Non-pigmented ciliary epithelial cell (primary cell): ENCODE data around the gene FAM177B.

Source experiments
- DNase-seq: peaks from one replicate; pipeline ENCODE4 v3.0.0-alpha.2; 2010; ENCODE audit warnings: low read depth

The FAM177B gene

DNA sequence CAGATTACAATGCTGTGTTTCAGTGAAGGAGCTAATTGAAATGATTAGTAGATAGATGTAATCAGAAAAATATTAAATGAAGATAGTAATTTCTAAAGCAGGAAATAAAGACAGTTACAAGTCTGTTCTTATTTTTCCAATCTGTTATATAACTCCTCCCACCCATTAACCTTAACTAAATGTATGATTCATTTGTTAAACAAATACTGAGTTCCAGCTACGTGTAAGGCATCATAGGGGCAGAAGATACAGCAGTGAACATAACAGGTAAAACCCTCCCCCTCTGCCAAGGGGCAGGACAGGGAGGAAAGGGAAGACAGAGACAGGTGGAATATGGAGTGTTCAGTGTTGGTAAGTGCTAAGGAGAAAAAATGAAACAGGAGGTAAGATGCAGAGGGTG is at the start of gene FAM177B:
FAM177B (plus strand) TSS at position 231 of the 400 bp plus-strand sequence. CDS start 9,344 bp downstream, outside the sequence.
- DNase-seq: no peak

DNA sequence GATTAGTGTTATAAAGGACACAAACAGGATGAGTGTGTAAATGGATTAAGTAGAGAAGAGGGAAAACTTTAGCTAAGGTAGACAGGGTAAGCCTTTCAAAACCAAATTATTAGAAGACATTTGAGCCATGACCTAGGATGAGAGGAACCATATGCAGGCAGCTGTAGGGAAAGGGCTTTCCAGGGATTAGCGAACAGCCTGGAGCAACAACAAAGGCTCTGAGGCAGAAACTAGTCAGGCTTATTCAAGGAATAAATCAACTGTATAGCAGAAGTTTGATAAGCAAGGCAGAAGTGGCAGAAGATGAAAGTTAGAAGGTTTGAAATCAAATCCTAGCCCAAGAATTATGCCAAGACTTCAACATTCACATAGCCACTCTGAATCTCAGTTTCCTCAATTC is 46.0 kb upstream of the FAM177B start:
- no peak for DNase-seq

DNA sequence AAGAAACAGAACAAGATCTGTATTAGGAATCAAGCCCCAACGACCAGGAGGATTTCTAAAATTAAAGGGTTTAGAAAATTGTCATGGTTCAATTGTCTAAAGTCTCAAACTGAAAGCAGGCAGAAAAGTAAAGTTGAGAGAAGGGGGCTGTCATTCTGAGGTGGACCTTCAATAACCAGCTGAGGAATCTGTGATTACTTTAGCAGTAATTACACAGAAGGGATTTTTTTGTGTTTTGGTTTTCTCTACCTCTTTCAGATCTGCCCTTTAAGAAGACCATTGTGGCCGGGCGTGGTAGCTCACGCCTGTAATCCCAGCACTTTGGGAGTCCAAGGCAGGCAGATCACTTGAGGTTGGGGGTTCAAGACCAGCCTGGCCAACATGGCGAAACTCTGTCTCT is 42.1 kb upstream of the FAM177B start:
- DNase-seq: no peak

DNA sequence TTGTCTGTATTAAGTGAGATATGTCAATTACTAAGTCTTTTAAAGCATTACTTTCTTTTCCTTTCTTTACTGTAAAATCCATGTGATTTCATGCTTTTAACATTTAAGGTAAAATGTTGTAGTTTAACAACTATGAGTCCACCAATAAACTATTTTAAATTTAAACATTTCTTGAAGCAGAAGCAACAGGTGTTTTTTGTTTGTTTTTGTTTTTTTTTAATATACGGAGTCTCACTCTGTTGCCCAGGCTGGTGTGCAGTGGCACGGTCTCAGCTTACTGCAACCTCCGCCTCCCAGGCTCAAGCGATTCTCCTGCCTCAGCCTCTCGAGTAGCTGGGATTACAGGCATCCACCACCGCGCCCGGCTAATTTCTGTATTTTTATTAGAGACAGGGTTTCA is 40.3 kb upstream of the FAM177B start:
- no peak for DNase-seq

DNA sequence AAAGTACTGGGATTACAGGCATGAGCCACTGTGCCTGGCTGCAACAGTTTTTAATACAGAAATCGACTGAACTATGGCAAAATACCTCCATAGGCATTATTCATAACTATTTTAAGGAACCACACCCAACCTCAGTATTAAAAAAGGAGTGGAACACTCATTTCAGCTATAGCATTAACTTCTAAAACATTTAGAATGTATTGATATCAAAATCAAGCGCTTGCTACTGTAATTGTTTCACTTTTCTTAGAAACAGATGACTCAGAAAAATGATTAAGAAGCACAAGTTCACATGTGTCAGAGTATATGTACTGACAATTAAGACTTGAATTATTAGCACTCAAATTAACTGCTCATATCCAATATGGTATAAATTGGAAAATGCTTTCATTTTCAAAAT is 39.8 kb upstream of the FAM177B start:
- DNase-seq: no peak

DNA sequence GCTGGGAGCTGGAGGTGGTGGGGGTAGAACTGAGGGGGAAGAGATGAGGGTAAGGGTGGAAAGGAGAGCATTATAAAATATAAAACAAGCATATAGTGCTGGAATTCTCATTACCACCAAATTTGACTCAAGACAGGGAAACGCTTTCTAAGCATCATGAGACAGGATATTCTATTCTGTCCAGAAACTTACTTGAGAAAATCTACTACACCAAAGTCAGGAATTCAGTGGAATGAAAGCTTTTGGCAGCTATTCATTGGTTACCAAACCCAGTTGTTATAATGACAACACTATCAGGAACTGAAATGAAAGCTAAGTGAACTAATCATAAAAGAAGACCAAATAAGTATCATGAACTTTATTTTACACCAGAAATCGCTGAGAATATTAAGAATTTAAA is 39.2 kb upstream of the FAM177B start:
- no peak for DNase-seq

DNA sequence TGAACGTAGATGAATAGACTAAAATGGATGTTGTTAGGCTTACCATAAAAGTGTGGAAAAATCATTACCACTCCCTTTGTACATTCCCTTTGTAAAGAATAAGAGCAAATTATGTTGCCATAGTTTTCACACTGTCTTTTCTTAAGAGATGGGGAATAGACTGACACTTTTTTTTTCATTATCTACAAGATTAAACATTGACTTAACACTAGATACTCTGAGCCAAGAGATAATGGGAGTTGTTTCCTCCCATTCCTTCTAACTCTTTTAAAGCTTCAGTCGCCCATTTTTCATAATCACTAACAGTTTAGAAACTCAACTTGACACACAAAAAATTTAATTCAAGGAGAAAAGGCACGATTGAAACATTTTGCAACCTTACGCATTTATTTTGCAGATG is 34.8 kb upstream of the FAM177B start:
- DNase-seq: no peak

DNA sequence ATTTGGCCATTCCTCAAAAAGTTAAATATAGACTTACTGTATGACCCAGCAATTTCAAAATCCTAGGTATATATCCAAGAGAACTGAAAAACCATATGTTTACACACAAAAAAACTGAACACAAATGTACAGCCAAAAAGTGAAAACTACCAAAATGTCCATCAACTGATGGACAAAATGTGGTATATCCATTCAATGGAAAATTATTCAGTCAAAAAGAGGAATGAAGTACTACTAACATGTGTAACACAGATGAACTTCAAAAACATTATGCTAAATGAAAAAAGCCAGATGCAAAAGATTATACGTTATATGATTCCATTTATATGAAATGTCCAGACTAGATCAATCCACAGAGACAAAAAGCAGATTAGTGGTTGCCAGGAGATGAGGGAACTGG is 32.7 kb upstream of the FAM177B start:
- no peak for DNase-seq

DNA sequence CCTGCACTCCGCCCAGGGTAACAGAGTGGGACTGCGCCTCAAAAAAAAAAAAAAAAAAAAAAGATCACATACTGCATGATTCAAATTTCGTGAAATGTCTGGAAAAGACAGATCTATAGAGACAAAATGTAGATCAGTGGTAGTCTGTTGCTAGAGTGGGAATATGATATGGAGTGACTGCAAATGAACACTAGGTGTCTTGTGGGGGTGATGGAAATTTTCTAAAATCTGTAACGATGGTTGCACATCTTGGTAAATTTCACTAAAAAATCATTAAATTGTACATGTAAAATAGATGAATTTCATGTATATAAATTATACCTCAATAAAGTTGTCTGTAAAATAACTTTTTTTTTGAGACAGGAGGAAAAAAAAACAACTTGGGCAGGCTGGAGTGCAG is 30.2 kb upstream of the FAM177B start:
- no peak for DNase-seq

DNA sequence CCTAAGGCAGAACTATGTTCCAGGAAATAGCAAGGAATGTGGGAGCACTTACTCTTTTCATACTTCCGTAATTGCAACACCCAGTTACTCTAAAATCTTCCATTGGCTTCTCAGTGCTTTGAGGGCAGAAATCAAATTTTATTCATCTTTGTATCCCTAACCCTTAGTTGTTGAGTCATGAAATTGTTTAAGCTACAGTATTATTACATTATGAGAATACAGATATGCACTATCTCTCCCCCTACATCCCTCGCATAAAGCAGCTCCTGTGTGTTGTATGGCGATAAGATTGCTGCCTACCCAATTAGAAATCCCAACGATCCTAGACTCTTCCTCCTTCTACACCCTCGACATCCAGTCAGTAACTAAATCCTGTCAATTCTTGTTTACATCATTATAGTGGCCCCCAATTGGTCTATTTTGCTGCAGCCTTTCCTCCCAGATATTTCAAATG is 27.3 kb upstream of the FAM177B start:
- DNase-seq: no peak

DNA sequence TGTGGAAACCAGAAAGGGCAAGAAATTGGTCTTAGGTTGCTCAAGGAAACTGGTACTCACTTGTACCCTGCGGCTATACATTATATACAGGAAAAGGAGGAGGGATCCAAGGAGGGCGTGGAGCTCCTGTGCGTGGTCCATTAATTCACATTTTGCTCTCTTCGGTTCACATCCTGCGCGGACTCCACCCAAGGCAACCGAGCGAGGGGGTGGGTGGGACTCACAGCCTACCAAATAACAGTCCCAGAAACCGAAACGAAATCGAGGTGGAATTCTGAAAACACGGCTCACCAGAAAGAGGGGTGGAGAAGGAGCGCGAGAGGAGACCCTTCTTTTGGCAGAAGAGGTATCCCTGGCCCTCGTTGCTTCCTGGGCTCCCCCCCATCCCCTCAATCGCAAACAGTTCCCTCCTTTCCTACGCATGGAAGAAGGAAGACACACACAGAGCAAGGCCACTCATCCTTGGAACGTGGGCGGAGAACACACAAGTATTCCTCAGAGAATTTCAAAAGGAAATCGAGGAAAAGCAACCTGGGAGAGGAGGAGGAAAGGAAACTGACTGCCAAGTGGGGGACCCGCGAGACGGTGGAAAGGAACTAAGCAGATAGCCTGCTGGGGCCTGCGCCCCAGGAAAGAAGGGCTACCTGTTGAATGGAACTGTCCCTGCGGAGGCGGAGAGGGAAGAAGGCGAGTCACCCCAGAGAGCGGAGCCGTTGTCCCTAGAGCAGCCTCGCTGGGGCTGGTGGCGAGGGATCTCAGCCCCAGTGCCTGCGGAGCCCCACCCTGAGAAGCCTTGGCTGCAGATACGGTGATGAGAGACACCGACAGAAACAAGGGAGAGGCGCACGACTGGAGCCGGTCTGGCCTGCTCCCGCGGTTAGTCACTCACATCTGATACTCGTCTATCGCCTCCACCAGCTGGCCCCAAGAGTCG is 25.4 kb upstream of the FAM177B start:
- DNase-seq: no peak

DNA sequence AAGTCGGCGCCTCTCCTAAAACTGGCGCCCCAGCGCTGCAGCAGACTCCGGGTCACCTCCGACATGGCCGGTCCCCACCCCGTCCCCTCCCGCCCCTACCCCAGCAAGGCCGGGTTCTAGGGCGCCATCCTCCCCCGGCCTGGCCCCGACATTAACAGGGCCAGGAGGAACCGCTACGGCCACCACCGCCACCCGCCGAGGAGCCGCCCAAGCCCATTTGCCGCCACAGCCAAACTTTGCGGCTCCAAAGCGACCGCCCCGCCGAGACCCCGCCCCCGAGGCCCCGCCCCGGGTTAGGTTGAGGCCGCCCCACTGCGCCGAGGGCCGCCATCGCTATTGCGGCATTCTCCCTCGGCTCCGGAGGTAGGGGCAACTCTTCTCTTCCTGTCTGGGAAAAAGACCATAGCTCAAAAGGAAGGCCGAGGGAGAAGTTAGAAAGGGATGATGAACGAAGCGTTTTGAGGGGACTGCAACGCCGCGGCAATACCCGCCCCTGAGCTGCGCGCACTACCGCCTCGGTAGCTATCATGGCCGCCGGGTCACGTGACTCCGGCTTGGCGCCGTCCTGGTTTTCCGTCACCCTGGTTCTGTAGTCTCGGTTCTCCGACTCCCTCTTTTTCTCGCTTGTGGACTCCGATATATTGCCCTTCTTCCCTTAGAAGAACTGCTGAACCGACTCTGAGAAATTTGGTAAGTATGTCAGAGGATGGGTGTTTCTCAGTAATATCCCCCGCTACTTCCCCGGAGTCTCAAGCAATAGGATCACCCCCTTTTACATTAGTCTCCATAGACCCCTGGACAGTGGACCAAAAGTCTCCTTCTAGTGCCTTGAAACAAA is 24.5 kb upstream of the FAM177B start, which contains the start of the genes AIDA and BROX:
AIDA (minus strand) TSS at position 239 of the 838 bp plus-strand sequence; CDS start at position 65, 174 bp downstream.
BROX (plus strand) TSS at position 312 of the 838 bp plus-strand sequence. CDS start 3,136 bp downstream, outside the sequence.
- DNase-seq: no peak

DNA sequence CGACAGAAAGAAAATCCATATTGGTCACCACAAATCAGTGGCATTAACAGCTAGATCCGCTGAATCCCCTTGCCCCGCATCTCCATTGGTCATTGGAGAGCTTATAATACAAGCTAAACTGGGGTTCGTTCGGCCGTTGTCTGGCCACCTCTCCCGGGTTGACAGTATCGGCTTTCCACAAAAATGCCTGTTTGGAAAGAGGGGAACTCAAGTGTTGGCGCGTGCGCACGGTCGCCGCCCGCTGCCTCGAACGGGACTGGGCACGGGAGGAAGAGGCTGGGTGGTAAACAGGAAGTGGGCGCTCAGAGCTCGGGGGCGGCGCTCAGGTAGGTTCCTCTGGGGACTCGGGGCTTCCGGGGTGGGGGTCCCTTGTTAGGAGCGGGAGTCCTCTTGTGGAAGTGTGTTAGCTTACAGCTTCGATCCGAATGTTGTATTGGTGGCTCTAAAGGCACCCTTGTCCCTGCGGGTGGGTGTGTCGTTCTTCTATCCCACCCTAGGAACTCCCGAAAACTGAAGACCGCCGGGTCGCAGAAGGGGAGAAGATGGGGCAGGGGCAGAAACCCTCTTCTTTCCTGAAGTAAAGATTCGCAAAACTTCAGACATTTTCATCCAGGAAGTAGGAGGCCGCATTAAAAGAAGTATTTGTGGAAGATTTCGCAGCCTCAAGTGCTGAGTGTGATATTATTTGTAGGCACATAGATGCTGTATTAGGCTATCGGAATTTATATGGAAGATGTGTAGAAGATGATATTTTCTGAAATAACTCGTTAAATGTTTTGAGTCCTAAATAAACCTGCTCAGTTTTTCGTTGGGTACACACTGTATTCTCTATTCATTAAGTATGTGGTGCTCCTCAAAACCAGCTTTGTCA is 23.7 kb upstream of the FAM177B start:
- peak; percentile 72 for DNase-seq

DNA sequence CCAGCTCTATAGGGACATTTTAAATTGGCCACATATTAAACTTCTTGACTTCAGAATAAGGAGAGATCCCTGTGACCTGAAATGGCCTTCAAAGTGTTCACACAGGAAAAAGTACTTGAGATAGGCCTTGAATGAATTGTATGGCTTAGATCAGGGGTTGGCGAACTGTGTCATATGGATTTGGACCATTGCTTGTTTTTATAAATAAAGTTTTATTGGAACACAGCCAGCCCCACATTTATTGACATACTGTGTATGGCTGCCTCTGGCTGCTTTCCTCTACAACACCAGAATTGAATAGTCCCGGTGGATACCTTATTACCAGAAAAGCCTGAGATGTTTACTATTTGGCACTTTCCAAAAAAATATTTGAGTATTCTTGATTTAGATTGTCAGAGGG is 20.6 kb upstream of the FAM177B start:
- DNase-seq: no peak

DNA sequence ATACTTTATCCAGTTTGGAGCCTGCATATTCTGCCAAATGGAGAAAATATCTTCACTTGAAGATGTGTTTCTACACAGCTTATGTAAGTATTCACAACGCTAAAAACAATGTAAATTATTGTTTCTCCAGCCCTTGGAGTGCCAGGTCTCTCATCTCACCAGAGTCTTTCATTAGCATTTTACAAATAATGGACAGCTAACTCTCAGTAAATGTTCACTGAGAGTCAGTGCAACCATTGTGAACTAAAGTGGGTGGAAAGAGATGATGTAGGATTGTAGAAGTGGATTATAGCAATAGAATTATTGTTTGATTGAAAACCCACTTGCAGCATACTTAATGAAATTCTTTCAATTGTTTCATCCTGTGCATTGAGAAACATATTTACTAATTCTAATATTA is 8.3 kb upstream of the FAM177B start:
- no peak for DNase-seq

DNA sequence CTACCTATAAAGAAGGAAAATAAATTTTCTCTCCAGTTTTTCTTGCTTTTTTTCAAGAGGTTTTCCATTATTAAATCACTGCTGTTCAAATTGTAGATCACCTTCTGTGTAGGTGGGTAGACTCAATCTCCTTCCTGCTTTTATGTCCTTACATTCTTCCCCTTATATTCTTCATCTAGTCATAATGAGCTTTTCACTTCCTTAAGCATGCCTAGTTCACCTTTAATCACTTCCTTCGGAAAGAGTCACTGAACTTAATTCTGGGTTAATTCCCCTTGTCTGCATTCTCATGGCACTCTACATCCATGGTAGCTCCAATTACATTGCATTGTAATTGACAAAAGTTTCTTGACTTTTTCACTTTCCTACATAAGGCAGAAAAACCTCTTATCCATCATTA is 6.1 kb upstream of the FAM177B start:
- DNase-seq: no peak

DNA sequence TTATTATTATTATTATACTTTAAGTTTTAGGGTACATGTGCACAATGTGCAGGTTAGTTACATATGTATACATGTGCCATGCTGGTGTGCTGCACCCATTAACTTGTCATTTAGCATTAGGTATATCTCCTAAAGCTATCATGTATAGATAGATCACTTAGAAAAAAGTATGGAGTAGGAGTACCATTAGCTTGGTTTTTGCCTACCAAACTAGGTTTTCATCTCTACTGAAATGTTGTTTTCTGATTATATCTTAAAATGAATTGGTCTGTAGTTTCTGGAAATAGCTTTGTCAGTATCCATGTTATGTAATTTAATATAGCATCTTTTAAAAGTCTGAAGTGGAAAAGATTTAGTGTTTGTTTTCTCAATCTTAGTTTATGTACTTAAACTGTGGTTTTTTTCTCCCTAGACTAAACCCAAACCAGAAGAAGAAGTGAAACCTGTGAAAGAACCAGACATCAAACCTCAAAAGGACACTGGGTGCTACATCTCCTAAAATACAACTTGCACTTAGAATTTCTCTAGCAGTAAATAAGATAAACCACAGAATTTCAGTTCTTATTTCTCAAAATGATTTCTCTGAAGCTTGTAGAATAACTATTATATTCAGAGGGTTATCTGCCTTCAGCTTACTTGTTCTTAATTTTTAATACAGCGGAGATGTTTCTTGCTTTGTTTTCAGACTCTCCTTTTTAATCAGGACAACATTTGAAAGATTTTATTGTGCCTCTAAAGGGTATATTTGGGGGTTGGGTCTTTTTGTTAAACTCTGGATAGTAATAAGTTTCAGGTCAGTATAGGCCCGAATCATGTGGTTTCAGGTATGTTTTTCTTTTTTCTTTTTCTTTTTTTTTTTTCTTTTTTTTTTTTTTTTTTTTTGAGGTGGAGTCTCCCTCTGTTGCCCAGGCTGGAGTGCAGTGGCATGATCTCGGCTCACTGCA is 4.5 kb upstream of the FAM177B start:
- DNase-seq: no peak

DNA sequence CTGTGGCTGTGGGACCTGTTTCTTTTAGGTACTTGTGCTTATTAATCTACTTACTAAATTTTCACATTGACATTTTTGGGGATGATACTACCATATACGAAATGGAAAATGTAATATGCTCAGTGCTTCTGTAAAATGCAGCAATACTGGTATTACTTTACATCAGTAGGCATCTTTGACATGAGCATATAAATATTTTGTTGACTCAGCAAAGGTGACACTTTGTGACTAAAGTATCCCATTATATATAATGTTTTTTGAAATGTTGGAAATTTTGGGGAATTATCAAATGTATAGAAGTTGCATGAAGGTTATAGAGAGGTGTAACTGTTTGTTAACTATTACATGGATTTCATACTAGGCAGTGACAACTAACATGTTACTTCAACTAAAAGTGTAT is 2.3 kb upstream of the FAM177B start:
- no peak for DNase-seq

DNA sequence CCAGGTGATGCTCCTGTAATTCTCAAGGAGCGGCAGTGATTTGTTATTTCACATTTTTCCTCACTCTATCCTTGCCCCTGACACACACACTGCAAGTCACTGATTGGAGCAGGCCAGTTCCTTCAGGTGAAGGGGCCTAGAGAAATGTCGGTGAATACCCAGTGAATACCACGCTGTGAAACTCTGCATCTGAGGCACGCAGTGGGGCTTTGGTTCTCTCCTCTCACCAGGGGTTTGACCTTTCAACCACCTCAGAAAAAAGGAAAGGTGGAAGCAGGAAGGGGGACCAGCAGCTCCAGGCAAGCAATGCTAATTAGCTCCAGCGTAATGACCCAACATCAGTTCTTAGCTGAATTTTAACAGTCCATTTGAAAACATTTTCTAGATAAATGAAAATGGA is 532 bp upstream of the FAM177B start:
- DNase-seq: no peak

DNA sequence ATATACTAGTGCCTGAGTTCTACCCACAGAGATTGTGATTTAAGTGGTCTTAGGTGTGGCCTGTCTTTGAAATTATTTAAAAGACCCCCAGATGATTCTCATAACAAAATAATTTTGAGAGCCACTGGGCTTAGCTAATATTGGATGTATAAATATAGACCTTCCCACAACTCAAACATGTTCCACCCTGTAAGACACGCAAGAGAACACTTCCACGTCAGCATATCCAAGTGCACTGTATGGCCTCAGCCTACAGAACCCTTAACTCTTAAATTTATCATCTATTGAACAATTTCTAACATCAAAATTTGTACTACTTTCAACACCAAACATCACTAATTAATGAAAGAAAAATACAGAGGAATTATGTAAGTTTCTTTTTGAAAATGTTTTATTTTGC is 2.5 kb downstream of the FAM177B start:
- no peak for DNase-seq

DNA sequence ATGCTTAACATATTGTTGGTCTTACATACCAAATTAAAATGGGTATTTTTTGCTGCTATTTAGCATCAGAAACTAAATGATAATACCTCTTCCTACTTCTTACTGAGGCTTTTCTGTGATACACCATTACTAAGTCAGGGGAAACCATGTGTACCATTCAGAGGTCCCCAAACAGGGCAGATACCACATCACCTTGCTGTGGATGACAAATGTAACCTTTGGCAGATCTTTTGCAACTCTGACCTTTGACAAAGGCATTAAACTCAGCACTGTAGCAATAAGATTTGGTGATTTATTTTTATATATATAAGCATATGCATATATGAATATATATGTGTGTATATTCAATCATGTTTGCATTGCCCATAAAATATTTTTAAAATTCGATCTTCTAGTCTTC is 2.9 kb downstream of the FAM177B start:
- no peak for DNase-seq
